Measurements from ENCODE around the gene STT3B. TPM values are rescaled to one million over a fixed set of nuclear protein-coding genes. Genes with fewer than 3 reads are reported as not detected.
"Not testable (repeated sequence)": the region's sequence is repeated elsewhere in the genome, so short reads cannot be mapped to it uniquely, and the experiment has no call there.

Gene STT3B
- total RNA-seq, 1 experiment from 2014 or later: 202 TPM

DNA sequence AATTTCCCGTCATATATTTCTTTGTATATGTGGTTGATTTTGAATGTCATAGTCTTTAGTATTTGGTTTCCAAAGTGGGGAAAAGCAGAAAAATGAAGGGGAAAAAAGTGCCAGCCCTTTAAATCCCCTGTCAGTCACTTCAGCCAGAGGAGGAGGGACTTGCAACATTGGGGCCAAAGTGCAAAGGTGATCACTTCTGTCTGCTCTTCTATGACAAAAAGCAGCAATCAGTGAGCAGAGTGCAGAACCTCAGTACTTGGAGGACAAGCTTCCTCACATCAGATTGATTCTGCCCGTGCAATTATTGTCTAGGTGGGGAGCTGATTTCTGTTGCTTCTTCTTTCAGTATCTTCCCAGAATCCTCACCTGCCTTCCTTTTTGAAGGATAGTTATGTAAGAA is 60.0 kb downstream of the STT3B start:
- DNase-seq (ENCODE audit: low spot score): no peak

- DNase-seq (ENCODE audit: low spot score): no peak
Observed at GRCh38 chr3:31596176-31596575, 63.5 kb downstream of the STT3B start.

DNA sequence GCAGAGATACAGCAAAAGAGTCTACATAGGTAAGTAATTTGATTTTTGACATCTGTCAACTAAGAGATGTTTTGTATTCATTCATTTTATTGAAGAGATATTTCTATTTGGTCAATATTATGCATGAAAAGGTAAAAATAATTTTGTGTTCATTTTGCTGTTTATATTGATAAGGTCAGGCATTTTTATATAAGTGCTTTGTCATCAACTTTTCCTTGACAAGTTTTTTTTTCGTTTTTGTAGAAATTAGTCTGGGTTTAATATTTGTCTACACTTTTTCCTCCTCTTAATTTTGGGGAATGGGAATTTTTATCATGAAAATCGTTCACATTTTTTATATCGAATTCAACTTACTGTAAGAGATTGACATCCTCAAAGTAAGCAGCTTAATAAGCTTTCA is 67.7 kb downstream of the STT3B start:
- no peak for DNase-seq (ENCODE audit: low spot score)

- not testable (repeated sequence) for DNase-seq (ENCODE audit: low spot score)
Observed at GRCh38 chr3:31605333-31605732, 72.6 kb downstream of the STT3B start.

GRCh38 chr3:31606453-31606852 is 73.7 kb downstream of the STT3B start:
- DNase-seq (ENCODE audit: low spot score): no peak

GRCh38 chr3:31610700-31611275 is 78.1 kb downstream of the STT3B start:
- peak; percentile 43 for DNase-seq (ENCODE audit: low spot score)

DNA sequence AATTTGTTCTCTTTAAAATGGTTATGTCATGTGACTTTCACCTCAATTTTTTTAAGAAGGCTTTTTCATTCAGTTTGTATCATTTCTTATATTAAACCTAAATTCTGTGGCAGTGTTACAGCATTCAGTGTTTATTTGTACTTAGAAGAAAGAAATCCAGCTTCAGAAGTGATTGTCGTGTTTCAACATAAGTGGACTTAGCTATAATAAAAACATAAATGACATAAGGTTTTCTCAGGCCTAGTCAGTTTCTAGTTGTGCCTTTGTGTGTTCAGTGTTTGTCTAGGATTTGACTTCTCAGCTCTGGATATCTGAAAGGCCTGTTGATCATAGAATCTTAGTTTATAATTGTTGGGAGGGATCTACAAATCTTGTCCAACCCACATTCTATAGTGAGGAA is 80.5 kb downstream of the STT3B start:
- no peak for DNase-seq (ENCODE audit: low spot score)

DNA sequence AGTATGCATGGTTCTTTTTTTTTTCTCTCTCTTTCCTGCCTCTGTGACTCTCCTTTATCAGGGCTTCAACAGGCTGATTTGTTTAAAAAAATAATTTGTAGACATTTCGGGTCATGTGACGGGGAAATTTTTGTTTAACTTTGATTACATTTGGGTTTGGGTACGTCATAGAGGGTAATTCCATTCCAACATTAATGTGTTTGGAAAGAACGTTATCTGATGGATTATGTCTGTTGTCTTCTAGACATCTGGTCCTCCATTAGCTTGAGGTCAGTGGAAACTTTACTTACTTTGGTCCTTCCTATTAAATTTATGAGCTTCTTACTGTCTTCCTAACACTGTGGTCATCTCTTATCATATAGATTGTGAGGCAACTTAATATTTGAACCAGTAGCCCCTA is 80.9 kb downstream of the STT3B start:
- no peak for DNase-seq (ENCODE audit: low spot score)

DNA sequence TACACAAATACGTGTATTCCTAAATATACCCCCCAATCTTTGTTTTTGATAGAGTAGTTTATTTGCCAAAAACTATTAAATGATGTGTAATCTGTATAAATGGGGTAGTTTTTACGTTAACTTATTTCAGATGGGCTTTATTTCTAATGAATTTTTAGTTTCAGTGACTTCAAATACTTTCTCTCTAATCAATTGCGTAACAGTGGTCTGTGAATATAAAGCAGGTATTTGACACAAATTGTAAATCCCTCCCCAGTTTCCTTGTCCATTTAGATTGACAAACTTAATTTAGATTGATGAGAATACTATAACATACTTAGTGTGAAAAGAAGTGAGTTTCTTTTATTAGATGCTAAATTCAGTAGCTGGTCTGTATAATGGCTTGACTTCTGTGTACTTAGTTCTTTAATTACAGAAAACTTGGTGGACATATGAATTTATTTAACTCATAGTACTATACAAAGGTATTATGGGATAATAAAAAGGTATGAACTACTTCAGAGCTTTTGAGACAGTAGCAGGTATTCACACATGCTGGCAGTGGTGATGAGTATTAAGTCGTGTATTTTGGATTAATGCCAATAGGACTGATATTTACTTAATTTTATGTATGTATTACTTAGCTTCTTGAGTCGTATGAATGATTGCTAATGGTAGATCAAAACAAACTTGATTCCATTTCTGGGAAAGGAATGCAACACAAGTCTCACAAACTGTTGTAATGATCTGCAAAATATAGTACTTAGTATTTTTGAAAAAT is 81.6 kb downstream of the STT3B start:
- no peak for DNase-seq (ENCODE audit: low spot score)

- no peak for DNase-seq (ENCODE audit: low spot score)
Observed at GRCh38 chr3:31615071-31615875, 82.5 kb downstream of the STT3B start.

GRCh38 chr3:31616711-31617110 is 84.0 kb downstream of the STT3B start:
- DNase-seq (ENCODE audit: low spot score): no peak

- DNase-seq (ENCODE audit: low spot score): no peak
Observed at GRCh38 chr3:31620656-31621055, 87.9 kb downstream of the STT3B start.

DNA sequence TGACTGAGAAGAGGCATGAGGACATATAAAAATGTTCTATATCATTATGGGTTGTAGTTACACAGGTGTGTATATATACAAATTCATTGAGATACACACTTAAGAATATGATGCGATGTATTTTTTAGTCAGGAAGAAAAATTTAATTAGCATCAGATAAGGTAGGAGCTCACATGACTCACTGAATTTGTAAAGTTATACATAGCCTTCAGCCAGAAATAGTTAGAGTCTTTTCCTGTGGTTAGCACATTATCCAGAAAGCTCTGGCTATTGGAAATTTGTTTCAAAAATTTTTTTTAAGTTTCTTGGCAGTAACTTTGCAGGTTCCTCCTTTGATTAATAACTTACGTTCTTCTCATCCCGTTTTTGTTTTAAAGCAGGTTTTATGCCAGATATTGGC is 88.6 kb downstream of the STT3B start:
- DNase-seq (ENCODE audit: low spot score): peak; percentile 17

DNA sequence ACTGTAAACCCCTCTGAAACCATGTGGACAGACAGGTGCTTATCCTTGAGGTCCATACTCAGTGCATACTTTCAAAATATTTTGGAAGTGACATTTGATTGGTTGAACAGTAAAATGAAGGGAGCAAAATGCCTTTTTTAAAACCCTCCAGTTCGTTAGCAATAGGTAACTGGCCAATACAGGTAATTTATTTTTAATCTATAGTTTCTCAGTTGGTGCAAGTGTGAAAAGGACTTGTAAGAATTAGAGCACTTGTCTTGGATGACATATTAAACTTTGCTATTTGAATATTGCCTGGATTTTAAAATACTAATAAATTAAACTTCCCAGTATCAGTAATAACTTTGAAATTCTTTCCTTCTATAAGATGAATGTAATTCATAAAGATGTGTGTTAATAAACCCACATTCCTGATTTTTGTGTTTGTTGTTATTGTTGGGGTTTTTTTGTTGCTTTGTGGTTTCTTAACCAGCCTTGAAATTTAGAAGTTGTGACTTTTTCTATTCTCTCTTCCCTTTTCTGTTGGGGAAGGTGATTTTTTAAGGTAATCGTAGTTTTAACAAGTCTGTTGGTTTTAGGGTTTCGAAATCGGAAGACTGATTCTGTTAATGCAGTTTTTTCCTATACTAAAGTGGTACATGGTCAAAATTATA is 90.0 kb downstream of the STT3B start:
- DNase-seq (ENCODE audit: low spot score): no peak

DNA sequence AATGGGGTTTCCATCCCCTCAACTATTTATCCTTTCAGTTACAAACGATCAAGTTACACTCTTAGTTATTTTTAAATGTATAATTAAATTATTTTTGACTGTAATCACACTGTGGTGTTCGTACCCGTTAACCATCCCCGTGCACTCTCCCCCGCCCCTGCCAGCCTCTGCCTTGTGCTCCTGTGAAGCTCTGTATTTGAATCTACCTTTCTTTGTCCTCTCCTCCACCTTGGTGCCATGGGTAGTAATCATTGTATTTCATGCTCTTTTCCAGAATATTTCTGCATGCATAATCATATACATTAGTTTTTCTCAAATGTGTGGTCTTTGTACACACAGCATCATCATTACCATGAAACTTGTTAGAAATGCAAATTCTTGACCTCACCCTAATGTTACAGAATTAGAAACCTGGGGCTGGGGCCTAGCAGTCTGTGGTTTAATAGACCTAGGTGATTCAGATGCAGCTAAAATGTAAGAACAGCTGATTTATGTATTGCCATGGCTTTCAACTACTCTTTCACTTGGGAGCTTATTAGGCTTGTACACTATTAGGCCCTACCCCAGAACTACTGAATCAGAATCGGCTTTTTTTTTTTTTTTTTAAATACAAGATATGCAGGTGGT is 91.5 kb downstream of the STT3B start:
- no peak for DNase-seq (ENCODE audit: low spot score)

GRCh38 chr3:31625358-31625757 is 92.6 kb downstream of the STT3B start:
- DNase-seq (ENCODE audit: low spot score): no peak

GRCh38 chr3:31629054-31629453 is 96.3 kb downstream of the STT3B start:
- DNase-seq (ENCODE audit: low spot score): no peak

DNA sequence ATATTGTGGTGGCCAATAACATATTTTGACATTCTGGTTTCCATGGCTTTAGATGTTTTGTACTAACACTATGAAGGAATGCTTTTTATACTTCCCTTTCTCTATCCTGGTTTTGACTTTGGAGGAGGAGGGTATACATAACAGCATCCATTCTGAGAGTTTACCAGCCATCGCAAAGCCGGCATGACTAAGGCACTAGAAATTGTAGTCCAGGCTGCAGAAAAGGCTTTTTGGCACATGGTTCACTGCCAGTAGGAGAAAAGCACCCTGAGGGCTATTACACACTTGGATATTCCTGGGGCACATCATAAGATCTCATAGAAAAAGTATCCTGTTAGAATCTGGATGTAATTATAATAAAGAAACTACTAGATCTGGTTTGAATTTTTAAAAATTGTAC is 101.8 kb downstream of the STT3B start:
- DNase-seq (ENCODE audit: low spot score): no peak

GRCh38 chr3:31635545-31635944 is 102.8 kb downstream of the STT3B start:
- no peak for DNase-seq (ENCODE audit: low spot score)

GRCh38 chr3:31636049-31636448 is 103.3 kb downstream of the STT3B start:
- no peak for DNase-seq (ENCODE audit: low spot score)

DNA sequence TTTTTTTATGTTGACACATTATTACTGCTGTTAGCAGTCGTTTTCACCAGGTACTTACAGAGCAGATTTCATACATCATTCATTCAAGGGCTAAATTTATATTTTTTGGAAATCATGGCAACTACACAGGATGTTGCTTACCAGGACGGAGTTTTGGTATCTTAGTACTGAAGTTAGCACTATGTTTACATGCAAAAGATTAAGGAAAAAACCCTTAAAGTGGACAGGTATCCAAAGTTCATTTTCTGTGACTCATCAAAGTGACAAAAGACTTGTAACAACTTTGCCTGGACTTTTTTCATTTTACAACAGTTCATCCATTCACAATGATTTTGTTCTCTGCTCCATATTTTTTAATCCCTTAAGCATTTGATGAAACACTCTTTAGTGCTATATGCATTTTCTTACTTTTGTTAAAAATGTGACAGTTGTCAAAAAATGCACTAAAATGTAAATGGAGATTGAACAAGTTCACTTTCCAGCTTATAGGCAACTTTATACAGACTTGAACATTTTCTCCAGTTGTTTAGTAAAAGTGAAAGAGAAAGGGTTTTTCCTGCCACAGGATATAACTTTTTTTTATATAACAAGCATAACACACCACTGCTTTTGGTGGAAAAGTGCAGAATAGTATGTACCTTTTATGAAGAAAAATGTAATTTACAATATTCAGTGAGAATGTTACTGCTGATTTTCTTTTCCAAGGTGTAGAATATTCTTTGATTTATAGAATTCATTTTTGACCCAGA is 104.1 kb downstream of the STT3B start:
- DNase-seq (ENCODE audit: low spot score): no peak
